COLO829 (cell line): ENCODE data around the gene ATF3.

ENCODE experiments used
- DNase-seq: peaks from one replicate; pipeline ENCODE4 v3.0.0; 2012; ENCODE audit warnings: low spot score

The ATF3 gene

GRCh38 chr1:212608392-212608958 lies at the start of gene ATF3:
Gene ATF3, plus strand, starts transcription at chr1:212608761. Its CDS starts 6,261 bp downstream, at chr1:212615022.
- DNase-seq: peak; percentile 98

GRCh38 chr1:212559929-212560328 lies 48.6 kb upstream of the ATF3 start:
- DNase-seq: no peak

GRCh38 chr1:212560933-212561460 lies 47.6 kb upstream of the ATF3 start:
- no peak for DNase-seq

GRCh38 chr1:212561501-212561931 lies 47.0 kb upstream of the ATF3 start:
- DNase-seq: no peak

- no peak for DNase-seq
Measured at GRCh38 chr1:212562771-212563170, 45.8 kb upstream of the ATF3 start.

GRCh38 chr1:212565079-212565478 lies 43.5 kb upstream of the ATF3 start:
- no peak for DNase-seq

- DNase-seq: no peak
Measured at GRCh38 chr1:212565571-212566305, 42.8 kb upstream of the ATF3 start.

- DNase-seq: peak; percentile 86
Measured at GRCh38 chr1:212566522-212567479, 41.8 kb upstream of the ATF3 start.

- no peak for DNase-seq
Measured at GRCh38 chr1:212567638-212568037, 40.9 kb upstream of the ATF3 start.

- DNase-seq: no peak
Measured at GRCh38 chr1:212568978-212569537, 39.5 kb upstream of the ATF3 start.

GRCh38 chr1:212574732-212575131 lies 33.8 kb upstream of the ATF3 start:
- DNase-seq: no peak

GRCh38 chr1:212575333-212575732 lies 33.2 kb upstream of the ATF3 start:
- DNase-seq: no peak

- DNase-seq: no peak
Measured at GRCh38 chr1:212578041-212578440, 30.5 kb upstream of the ATF3 start.

GRCh38 chr1:212581034-212581433 lies 27.5 kb upstream of the ATF3 start:
- DNase-seq: no peak

GRCh38 chr1:212582291-212582690 lies 26.3 kb upstream of the ATF3 start:
- no peak for DNase-seq

GRCh38 chr1:212582808-212583615 lies 25.5 kb upstream of the ATF3 start:
- DNase-seq: no peak

GRCh38 chr1:212583643-212584042 lies 24.9 kb upstream of the ATF3 start:
- DNase-seq: no peak

GRCh38 chr1:212584092-212584886 lies 24.3 kb upstream of the ATF3 start:
- DNase-seq: no peak

- DNase-seq: no peak
Measured at GRCh38 chr1:212585210-212585609, 23.4 kb upstream of the ATF3 start.
